Activated naive CD4-positive, alpha-beta T cell treated with anti-CD3 and anti-CD28 coated beads for 36 hours (primary cell): ENCODE results near the gene CRPPA. TPM values are rescaled to one million over a fixed set of nuclear protein-coding genes. Genes with fewer than 3 reads are reported as not detected.

Experiments
- CTCF ChIA-PET: fragments of 350-600 bp; sonication (Branson Sonifier 250); formaldehyde crosslinking; loops from one replicate; lab custom pipeline; 2021; ENCODE audit warnings: antibody characterized with exemption; lab: Charles Lee
- DNase-seq: peaks from one replicate; pipeline ENCODE4 v3.0.0-alpha.2; 2020
- H3K27ac Mint-ChIP-seq: one replicate; pipeline ENCODE4 v1.8.0; 2021; ENCODE audit warnings: mild to moderate bottlenecking, mixed read lengths
- H3K27me3 Mint-ChIP-seq: one replicate; pipeline ENCODE4 v1.8.0; 2021; ENCODE audit warnings: low read depth, mixed read lengths
- H3K36me3 Mint-ChIP-seq: one replicate; pipeline ENCODE4 v1.8.0; 2021; ENCODE audit warnings: low read depth, mixed read lengths
- H3K4me1 Mint-ChIP-seq: one replicate; pipeline ENCODE4 v1.8.0; 2021; ENCODE audit warnings: low read depth, mixed read lengths
- H3K4me3 Mint-ChIP-seq: one replicate; pipeline ENCODE4 v1.8.0; 2021; ENCODE audit warnings: mild to moderate bottlenecking, moderate library complexity, mixed read lengths
- H3K9me3 Mint-ChIP-seq: one replicate; pipeline ENCODE4 v1.8.0; 2021; ENCODE audit warnings: mixed read lengths
- intact Hi-C: fragments of 100-400 bp; cut with micrococcal nuclease; formaldehyde crosslinking; loops from one replicate; pipeline ENCODE4 v1.15.1; 2023
- total RNA-seq, 2 experiments: library from RNA; stranded (reverse); gene quantifications; one replicate each; pipeline ENCODE4 v1.2.3, GENCODE V29; 2021

CRPPA gene
- total RNA-seq, 2 experiments from 2014 or later, result 0.37 to 0.38 TPM

DNA sequence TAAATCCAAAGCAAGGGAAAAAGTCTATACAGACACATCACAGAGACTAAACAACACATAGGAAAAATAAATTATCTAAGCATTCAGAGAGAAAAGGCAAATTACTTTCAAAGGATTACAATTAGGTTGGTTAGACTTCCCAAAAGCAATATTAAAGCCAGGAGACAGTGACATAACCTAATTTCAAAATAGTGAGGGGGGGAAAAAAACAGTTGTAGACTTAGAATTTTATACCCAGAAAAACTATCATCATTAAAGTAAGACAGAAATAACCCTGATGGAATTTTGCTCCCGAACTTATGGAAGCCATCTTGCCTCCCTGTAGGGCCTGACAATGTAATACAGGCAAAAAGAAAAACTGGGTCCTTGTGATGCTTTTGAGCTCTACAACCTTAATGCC lies 18.4 kb downstream of the CRPPA start:
- no peaks in the 10 kb centered on the region for H3K27me3 Mint-ChIP-seq
- DNase-seq, result no peak
- CTCF ChIA-PET, result no interaction called here
- H3K9me3 Mint-ChIP-seq, result peaks cover 26% of the 10 kb centered on the region
- intact Hi-C loops, result no loop called here
- H3K4me3 Mint-ChIP-seq, result no peak overlapping the region
- H3K36me3 Mint-ChIP-seq, result peaks cover 10% of the 10 kb centered on the region
- no peak overlapping the region for H3K27ac Mint-ChIP-seq
- no peaks in the 10 kb centered on the region for H3K4me1 Mint-ChIP-seq

DNA sequence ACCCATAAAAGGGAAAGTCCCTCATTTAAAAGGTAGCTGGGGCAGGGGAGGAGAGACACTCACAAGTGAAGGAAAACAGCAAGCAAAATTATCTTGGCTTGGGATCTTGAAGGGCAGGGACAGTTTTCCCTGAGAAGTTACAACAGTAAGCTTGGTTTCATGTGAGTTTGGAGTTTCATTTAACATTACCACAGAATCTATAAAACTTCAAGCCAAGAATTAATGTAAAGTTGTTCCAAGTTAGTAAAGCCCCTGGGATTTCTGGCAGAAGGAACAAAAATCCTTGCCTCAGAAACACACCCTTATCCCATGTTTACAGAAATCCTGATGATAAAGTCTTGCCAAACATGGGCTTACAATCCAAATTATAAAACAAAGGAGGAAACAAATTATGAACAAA lies 19.2 kb downstream of the CRPPA start:
- CTCF ChIA-PET, result no interaction called here
- peaks cover 30% of the 10 kb centered on the region for H3K9me3 Mint-ChIP-seq
- DNase-seq, result no peak
- H3K4me3 Mint-ChIP-seq, result no peak overlapping the region
- H3K27me3 Mint-ChIP-seq, result no peaks in the 10 kb centered on the region
- intact Hi-C loops, result no loop called here
- no peaks in the 10 kb centered on the region for H3K4me1 Mint-ChIP-seq
- H3K27ac Mint-ChIP-seq, result no peak overlapping the region
- H3K36me3 Mint-ChIP-seq, result peaks cover 11% of the 10 kb centered on the region

GRCh38 chr7:16400893-16401275 lies 20.5 kb downstream of the CRPPA start:
- no peaks in the 10 kb centered on the region for H3K4me1 Mint-ChIP-seq
- H3K27ac Mint-ChIP-seq, result no peak overlapping the region
- no peak overlapping the region for H3K4me3 Mint-ChIP-seq
- H3K9me3 Mint-ChIP-seq, result peaks cover 36% of the 10 kb centered on the region
- H3K27me3 Mint-ChIP-seq, result no peaks in the 10 kb centered on the region
- CTCF ChIA-PET, result no interaction called here
- no peak for DNase-seq
- intact Hi-C loops, result no loop called here
- peaks cover 11% of the 10 kb centered on the region for H3K36me3 Mint-ChIP-seq

DNA sequence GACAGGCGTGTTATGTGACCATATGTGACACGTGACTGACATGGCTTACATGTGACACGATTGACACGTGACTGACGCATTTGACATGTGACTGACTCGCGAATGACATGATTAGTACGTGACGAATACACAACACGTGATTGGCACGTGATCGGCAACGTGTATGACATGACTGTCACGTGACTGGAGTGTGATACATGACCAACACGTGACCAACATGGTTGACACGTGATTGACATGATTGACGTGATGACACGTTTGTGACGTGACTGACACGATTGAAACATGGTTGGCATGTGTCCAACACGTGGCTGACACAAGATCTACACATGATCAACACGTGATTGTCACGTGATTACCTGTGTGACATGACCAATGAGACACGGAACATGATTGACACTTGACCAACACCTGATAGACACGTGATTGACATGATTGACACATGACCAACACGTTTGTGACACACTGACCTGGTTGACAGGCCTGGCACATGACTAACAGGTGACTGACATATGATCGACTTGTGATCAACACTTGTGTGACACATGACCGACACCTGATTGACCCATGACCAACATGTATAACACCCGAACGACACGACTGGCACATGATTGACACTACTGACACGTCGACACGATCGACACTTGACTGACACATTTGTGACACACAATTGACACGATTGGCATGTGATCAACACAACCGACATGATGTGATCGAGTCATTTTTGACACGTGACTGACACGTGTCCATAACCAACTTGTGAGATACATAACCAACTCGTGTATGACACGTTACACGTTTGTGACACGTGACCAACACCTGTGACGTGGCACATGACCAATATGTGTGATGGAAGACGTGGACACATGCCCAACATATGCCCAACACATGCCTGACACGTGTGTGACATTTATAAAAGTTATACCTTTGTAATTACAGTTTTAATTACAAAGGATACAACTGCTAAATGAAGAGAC lies 21.1 kb downstream of the CRPPA start:
- no peak for DNase-seq
- intact Hi-C loops, result no loop called here
- Mint-ChIP-seq H3K4me1 (no peaks in the 10 kb centered on the region), H3K4me3 (no peak overlapping the region), H3K27me3 (no peaks in the 10 kb centered on the region), H3K36me3 (peaks cover 11% of the 10 kb centered on the region), H3K9me3 (peaks cover 36% of the 10 kb centered on the region), H3K27ac (no peak overlapping the region)
- CTCF ChIA-PET, result no interaction called here

GRCh38 chr7:16399265-16399831 lies 22.0 kb downstream of the CRPPA start:
- intact Hi-C loops, result no loop called here
- CTCF ChIA-PET, result no interaction called here
- Mint-ChIP-seq H3K4me1 (no peaks in the 10 kb centered on the region), H3K36me3 (peaks cover 11% of the 10 kb centered on the region), H3K27ac (no peak overlapping the region), H3K27me3 (no peaks in the 10 kb centered on the region), H3K4me3 (no peak overlapping the region), H3K9me3 (peaks cover 36% of the 10 kb centered on the region)
- DNase-seq, result no peak

GRCh38 chr7:16398146-16399017 lies 23.0 kb downstream of the CRPPA start:
- H3K4me1 Mint-ChIP-seq, result no peaks in the 10 kb centered on the region
- H3K27ac Mint-ChIP-seq, result no peak overlapping the region
- intact Hi-C loops, result no loop called here
- no peaks in the 10 kb centered on the region for H3K27me3 Mint-ChIP-seq
- H3K4me3 Mint-ChIP-seq, result no peak overlapping the region
- peaks cover 36% of the 10 kb centered on the region for H3K9me3 Mint-ChIP-seq
- CTCF ChIA-PET, result no interaction called here
- no peak for DNase-seq
- H3K36me3 Mint-ChIP-seq, result peaks cover 11% of the 10 kb centered on the region

DNA sequence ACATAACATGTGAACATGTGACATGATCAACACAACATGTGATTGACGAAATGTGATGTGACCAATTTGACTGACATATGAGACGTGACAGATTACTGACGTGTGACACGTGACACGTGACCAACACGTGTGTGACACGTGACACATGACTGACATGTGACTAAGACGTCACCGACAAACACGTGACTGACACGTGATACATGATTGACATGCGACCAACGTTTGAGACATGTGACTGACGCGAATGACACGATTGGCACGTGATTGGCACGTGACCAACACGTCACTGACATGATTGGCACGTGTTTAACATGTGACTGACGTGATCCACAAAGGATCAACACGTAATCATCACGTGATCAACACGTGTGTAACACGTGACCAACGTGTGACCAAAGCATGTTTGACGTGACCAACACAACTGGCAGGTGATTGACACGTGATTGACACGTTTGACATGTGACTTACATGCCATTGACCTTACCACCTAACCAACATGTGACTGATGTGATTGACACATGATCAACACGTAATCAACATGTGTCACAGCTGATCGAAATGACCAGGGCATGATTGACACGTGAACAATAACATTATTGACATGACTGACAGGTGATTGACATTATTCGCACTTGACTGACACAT lies 23.7 kb downstream of the CRPPA start:
- Mint-ChIP-seq H3K27ac (no peak overlapping the region), H3K9me3 (peaks cover 29% of the 10 kb centered on the region), H3K36me3 (peaks cover 9% of the 10 kb centered on the region), H3K4me1 (no peaks in the 10 kb centered on the region), H3K4me3 (no peak overlapping the region), H3K27me3 (no peaks in the 10 kb centered on the region)
- CTCF ChIA-PET, result no interaction called here
- DNase-seq, result no peak
- intact Hi-C loops, result no loop called here

DNA sequence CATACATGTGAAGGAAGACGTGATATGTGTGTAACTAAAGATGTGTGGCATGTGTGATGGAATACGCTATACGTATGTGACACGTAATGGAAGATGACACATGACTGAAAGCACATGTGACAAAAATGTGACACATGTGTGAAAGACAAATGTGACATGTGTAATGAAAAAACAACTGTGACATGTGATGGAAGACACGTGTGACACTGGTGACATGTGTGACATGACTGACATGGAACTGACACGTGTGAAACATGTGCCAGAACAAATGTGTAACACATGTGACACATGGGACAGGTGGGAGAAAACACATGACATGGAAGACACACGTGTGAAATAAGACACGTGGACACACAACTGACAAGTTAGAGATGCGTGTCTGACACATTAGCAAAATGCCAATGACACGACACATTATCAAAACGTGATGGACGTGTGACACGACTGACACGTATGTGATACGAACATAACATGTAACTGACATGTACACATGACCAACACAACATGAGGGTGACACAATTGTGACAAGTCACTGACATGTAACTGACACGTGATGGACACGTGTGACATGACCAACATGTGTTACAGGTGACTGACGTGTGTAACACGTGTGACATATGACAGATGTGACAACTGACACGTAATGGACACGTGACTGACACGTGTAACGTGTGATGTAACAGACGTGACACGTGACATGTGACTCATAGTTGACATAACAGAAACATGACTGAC lies 24.4 kb downstream of the CRPPA start:
- intact Hi-C loops, result no loop called here
- Mint-ChIP-seq H3K36me3 (peaks cover 3% of the 10 kb centered on the region), H3K27me3 (no peaks in the 10 kb centered on the region), H3K27ac (no peak overlapping the region), H3K4me3 (no peak overlapping the region), H3K9me3 (peaks cover 22% of the 10 kb centered on the region), H3K4me1 (no peaks in the 10 kb centered on the region)
- CTCF ChIA-PET, result no interaction called here
- DNase-seq, result no peak

- Mint-ChIP-seq H3K9me3 (peaks cover 16% of the 10 kb centered on the region), H3K36me3 (peaks cover 1% of the 10 kb centered on the region), H3K27ac (no peak overlapping the region), H3K4me3 (no peak overlapping the region), H3K4me1 (no peaks in the 10 kb centered on the region), H3K27me3 (no peaks in the 10 kb centered on the region)
- DNase-seq, result no peak
- intact Hi-C loops, result no loop called here
- CTCF ChIA-PET, result interaction anchor here (1.2 kb wide), 1 partner anchor 168 kb away, joined by 3 read pairs; no protein-coding TSS in a partner anchor
These were observed 26.2 kb downstream of the CRPPA start for GRCh38 chr7:16395121-16395520.

GRCh38 chr7:16393862-16394422 lies 27.4 kb downstream of the CRPPA start:
- no peak for DNase-seq
- Mint-ChIP-seq H3K4me3 (no peak overlapping the region), H3K27ac (no peak overlapping the region), H3K4me1 (no peaks in the 10 kb centered on the region), H3K27me3 (no peaks in the 10 kb centered on the region), H3K9me3 (peaks cover 12% of the 10 kb centered on the region), H3K36me3 (peaks cover 1% of the 10 kb centered on the region)
- intact Hi-C loops, result no loop called here
- CTCF ChIA-PET, result no interaction called here

GRCh38 chr7:16392990-16393523 lies 28.3 kb downstream of the CRPPA start:
- CTCF ChIA-PET, result no interaction called here
- no peak overlapping the region for H3K27ac Mint-ChIP-seq
- H3K4me3 Mint-ChIP-seq, result no peak overlapping the region
- intact Hi-C loops, result no loop called here
- no peak for DNase-seq
- H3K27me3 Mint-ChIP-seq, result no peaks in the 10 kb centered on the region
- peaks cover 10% of the 10 kb centered on the region for H3K9me3 Mint-ChIP-seq
- no peaks in the 10 kb centered on the region for H3K4me1 Mint-ChIP-seq
- H3K36me3 Mint-ChIP-seq, result peaks cover 1% of the 10 kb centered on the region
